Measurements from ENCODE around the gene OLFM2. TPM values are rescaled to one million over a fixed set of nuclear protein-coding genes. Genes with fewer than 3 reads are reported as not detected.
A peak's percentile ranks its signal among the peaks of the same experiment; 100 is the strongest.

The OLFM2 gene
- total RNA-seq, 1 experiment from 2014 or later, result 75.6 TPM

- Histone ChIP-seq H2BK12ac (ENCODE audit: insufficient read length, low read depth, low read length) (no peak overlapping the region), H4K91ac (ENCODE audit: insufficient read length, low read depth, low read length) (no peak overlapping the region), H3K27me3 (ENCODE audit: insufficient read depth, low read length) (no peaks in the 10 kb centered on the region), H2AK5ac (ENCODE audit: insufficient read length, low read length) (no peak overlapping the region), H2BK15ac (ENCODE audit: low read depth, low read length) (no peak overlapping the region), H3K9ac (ENCODE audit: extremely low read depth, insufficient read length, low read length) (peak overlapping the region; percentile 72), H3K79me1 (ENCODE audit: insufficient read depth, low read depth, low read length, poor library complexity, severe bottlenecking) (peaks cover 14% of the 10 kb centered on the region), H2AFZ (ENCODE audit: low read length) (no peak overlapping the region), H2BK20ac (ENCODE audit: low read depth, low read length, poor library complexity, severe bottlenecking) (no peak overlapping the region), H3K4me1 (ENCODE audit: insufficient read depth, low read length) (no peaks in the 10 kb centered on the region), H3T11ph (ENCODE audit: low read length) (no peak overlapping the region), H3K18ac (ENCODE audit: insufficient read length, low read depth, low read length) (no peak overlapping the region), H3K27ac (ENCODE audit: insufficient read length, low read depth, low read length) (no peak overlapping the region), H3K4ac (ENCODE audit: low read depth, low read length) (no peak overlapping the region), H3K14ac (ENCODE audit: insufficient read depth, low read length) (no peak overlapping the region), H3K4me2 (ENCODE audit: insufficient read depth, insufficient read length, low read length) (peak overlapping the region; percentile 94), H3K79me2 (ENCODE audit: insufficient read depth, low read length) (peaks cover 16% of the 10 kb centered on the region; the same call in 1 of the 2 replicates), H3K9me3 (ENCODE audit: control insufficient read depth, low read depth, low read length) (no peaks in the 10 kb centered on the region), H4K20me1 (ENCODE audit: control insufficient read depth, insufficient read depth, insufficient read length) (peaks cover 3% of the 10 kb centered on the region), H4K5ac (ENCODE audit: insufficient read length, low read depth, low read length) (no peak overlapping the region), H2BK120ac (ENCODE audit: low read depth, low read length, poor library complexity, severe bottlenecking) (no peak overlapping the region), H3K23me2 (ENCODE audit: insufficient read length, low read depth, low read length, poor library complexity, severe bottlenecking) (peaks cover 12% of the 10 kb centered on the region), H3K56ac (ENCODE audit: insufficient read length, low read depth, low read length) (no peak overlapping the region), H4K8ac (replicated peaks; ENCODE audit: insufficient read length, low read depth, low read length) (no peak overlapping the region), H2BK5ac (ENCODE audit: insufficient read length, low read length) (no peak overlapping the region), H3K23ac (ENCODE audit: insufficient read length, low read depth, low read length) (no peak overlapping the region)
- no peak for DNase-seq
- peak overlapping the region in 2 of 3 experiments; percentile 13 to 90; a peak in 2 of 7 replicates for H3K27ac Mint-ChIP-seq
- peaks cover 0 to 5% of the 10 kb centered on the region in 2 experiments; a peak in 2 of 5 replicates for H3K9me3 Mint-ChIP-seq
- H3K4me3 Mint-ChIP-seq, result peak overlapping the region; percentile 100
- peaks cover 18 to 21% (median 20%) of the 10 kb centered on the region in 3 experiments for H3K36me3 Mint-ChIP-seq (ENCODE audit: insufficient read depth in 1 of 3, low read depth in 3 of 3)
- no peak for TF ChIP-seq CTCF (conservative IDR thresholded peaks at IDR 0.05)
- H3K27me3 Mint-ChIP-seq (ENCODE audit: low read depth), result no peaks in the 10 kb centered on the region
- no CpG with 5 or more reads among the region's 13 CpGs for WGBS (ENCODE audit: extremely low coverage, insufficient read length, low lambda C conversion rate)
- peaks cover 6 to 14% of the 10 kb centered on the region in 2 experiments for H3K4me1 Mint-ChIP-seq
Observed at GRCh38 chr19:9828551-9829063, 107.7 kb downstream of the OLFM2 start.
